ENCODE measurements around the gene EPB41L3. TPM values are rescaled to one million over a fixed set of nuclear protein-coding genes. Genes with fewer than 3 reads are reported as not detected.

EPB41L3 gene
- total RNA-seq, 1 experiment from 2014 or later: 0.36 TPM

DNA sequence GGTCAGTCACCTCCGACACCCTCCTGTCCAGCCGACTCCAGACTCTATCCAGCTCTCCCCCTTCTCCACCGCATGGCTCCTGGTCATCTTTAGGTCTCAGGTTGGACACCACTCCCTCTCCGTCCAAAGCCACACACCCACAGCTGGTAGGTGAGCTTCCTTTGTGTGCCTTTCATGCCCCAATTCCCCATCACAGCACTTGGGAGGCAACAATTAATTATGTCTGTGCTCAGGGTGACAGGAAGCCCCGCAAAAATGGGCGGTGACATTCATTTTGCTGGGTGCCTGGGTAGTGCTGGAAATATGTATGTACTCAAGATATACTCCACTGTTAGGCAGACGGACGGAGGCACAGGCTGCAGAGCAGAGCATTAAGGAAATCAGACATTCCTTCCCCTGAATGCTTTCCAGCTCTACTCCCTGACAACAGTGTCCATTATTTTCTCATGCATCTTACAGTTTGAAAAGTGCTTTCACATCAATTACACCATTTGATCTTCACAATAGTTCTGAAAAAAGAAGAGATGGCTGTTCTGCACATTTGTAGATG lies 13.1 kb downstream of the EPB41L3 start:
- CTCF ChIA-PET: no interaction called here
- Histone ChIP-seq H3K27ac (ENCODE audit: low read length) (no peak overlapping the region), H3K36me3 (ENCODE audit: control insufficient read depth, insufficient read depth, low read length) (no peaks in the 10 kb centered on the region), H3K27me3 (ENCODE audit: control insufficient read depth, insufficient read depth, low read length) (no peaks in the 10 kb centered on the region), H3K9me3 (ENCODE audit: control insufficient read depth, insufficient read depth, low read depth, low read length) (no peaks in the 10 kb centered on the region), H3K4me1 (ENCODE audit: control insufficient read depth, insufficient read depth, low read length) (no peaks in the 10 kb centered on the region), H3K4me3 (ENCODE audit: low read depth in 2 of 2, low read length in 2 of 2) (no peak overlapping the region)
- in situ Hi-C loops (cut with HindIII; ENCODE audit: low pct_unique_long_range_greater_than_20kb, low sequenced_read_pairs) (no loop called here), intact Hi-C loops (cut with micrococcal nuclease; ENCODE audit: unreplicated experiment) (no loop called here)
- TF ChIP-seq TCF7L2 (IDR thresholded peaks at IDR 0.05; ENCODE audit: low read depth, low read length): no peak
- TF ChIP-seq, protein P1, sequence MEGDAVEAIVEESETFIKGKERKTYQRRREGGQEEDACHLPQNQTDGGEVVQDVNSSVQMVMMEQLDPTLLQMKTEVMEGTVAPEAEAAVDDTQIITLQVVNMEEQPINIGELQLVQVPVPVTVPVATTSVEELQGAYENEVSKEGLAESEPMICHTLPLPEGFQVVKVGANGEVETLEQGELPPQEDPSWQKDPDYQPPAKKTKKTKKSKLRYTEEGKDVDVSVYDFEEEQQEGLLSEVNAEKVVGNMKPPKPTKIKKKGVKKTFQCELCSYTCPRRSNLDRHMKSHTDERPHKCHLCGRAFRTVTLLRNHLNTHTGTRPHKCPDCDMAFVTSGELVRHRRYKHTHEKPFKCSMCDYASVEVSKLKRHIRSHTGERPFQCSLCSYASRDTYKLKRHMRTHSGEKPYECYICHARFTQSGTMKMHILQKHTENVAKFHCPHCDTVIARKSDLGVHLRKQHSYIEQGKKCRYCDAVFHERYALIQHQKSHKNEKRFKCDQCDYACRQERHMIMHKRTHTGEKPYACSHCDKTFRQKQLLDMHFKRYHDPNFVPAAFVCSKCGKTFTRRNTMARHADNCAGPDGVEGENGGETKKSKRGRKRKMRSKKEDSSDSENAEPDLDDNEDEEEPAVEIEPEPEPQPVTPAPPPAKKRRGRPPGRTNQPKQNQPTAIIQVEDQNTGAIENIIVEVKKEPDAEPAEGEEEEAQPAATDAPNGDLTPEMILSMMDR (IDR thresholded peaks at IDR 0.05): no peak
- TF ChIP-seq, protein P2, sequence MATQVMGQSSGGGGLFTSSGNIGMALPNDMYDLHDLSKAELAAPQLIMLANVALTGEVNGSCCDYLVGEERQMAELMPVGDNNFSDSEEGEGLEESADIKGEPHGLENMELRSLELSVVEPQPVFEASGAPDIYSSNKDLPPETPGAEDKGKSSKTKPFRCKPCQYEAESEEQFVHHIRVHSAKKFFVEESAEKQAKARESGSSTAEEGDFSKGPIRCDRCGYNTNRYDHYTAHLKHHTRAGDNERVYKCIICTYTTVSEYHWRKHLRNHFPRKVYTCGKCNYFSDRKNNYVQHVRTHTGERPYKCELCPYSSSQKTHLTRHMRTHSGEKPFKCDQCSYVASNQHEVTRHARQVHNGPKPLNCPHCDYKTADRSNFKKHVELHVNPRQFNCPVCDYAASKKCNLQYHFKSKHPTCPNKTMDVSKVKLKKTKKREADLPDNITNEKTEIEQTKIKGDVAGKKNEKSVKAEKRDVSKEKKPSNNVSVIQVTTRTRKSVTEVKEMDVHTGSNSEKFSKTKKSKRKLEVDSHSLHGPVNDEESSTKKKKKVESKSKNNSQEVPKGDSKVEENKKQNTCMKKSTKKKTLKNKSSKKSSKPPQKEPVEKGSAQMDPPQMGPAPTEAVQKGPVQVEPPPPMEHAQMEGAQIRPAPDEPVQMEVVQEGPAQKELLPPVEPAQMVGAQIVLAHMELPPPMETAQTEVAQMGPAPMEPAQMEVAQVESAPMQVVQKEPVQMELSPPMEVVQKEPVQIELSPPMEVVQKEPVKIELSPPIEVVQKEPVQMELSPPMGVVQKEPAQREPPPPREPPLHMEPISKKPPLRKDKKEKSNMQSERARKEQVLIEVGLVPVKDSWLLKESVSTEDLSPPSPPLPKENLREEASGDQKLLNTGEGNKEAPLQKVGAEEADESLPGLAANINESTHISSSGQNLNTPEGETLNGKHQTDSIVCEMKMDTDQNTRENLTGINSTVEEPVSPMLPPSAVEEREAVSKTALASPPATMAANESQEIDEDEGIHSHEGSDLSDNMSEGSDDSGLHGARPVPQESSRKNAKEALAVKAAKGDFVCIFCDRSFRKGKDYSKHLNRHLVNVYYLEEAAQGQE (IDR thresholded peaks at IDR 0.05; ENCODE audit: insufficient read depth in 1 of 2, low read depth in 2 of 2, low read length in 1 of 2): no peak
- DNase-seq (ENCODE audit: low read depth, low spot score): no peak
- no TSS peak for BruUV-seq (replicated peaks)
- ATAC-seq: no peak
- POLR2A ChIA-PET: no interaction called here

DNA sequence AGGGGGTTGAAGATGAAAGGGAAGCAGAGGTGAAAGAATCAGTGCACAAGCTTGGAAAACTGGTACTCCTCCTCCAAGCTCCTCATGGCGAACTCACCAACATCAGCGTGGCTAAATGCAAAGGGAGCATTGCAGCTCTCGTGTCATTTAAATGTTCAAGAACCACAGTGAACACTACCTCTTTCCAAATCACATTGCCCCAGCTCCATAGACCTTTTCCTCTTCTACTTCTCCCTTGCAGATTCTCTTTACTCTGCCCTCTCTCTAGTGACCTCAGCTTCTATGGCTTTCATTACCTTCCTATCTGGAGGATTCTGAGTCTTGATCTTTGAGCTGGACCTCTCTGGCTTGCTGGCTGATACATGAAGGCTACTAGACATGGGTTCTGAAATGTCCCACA lies 14.3 kb downstream of the EPB41L3 start:
- TF ChIP-seq SIN3A (IDR thresholded peaks at IDR 0.05; ENCODE audit: borderline replicate concordance, insufficient read depth, low read depth, low read length) (no peak), POLR2AphosphoS5 (IDR thresholded peaks at IDR 0.05; ENCODE audit: low read depth, low read length) (no peak), TCF7L2 (IDR thresholded peaks at IDR 0.05; ENCODE audit: low read depth, low read length) (no peak)
- TF ChIP-seq, protein P1 (IDR thresholded peaks at IDR 0.05): no peak
- TF ChIP-seq, protein P2 (IDR thresholded peaks at IDR 0.05; ENCODE audit: insufficient read depth in 1 of 2, low read depth in 2 of 2, low read length in 1 of 2): no peak
- Histone ChIP-seq H3K4me3 (ENCODE audit: low read depth in 2 of 2, low read length in 2 of 2) (no peak overlapping the region), H3K36me3 (ENCODE audit: control insufficient read depth, insufficient read depth, low read length) (no peaks in the 10 kb centered on the region), H3K9me3 (ENCODE audit: control insufficient read depth, insufficient read depth, low read depth, low read length) (no peaks in the 10 kb centered on the region), H3K27ac (ENCODE audit: low read length) (no peak overlapping the region), H3K27me3 (ENCODE audit: control insufficient read depth, insufficient read depth, low read length) (no peaks in the 10 kb centered on the region), H3K4me1 (ENCODE audit: control insufficient read depth, insufficient read depth, low read length) (no peaks in the 10 kb centered on the region)
- intact Hi-C loops (cut with micrococcal nuclease; ENCODE audit: unreplicated experiment): no loop called here
- ChIA-PET POLR2A (no interaction called here), CTCF (no interaction called here)
- BruUV-seq (replicated peaks): no TSS peak
- DNase-seq (ENCODE audit: low read depth, low spot score) (no peak), ATAC-seq (no peak)
- in situ Hi-C loops (cut with HindIII; ENCODE audit: low pct_unique_long_range_greater_than_20kb, low sequenced_read_pairs): no loop called here
